ENCODE measurements around the gene AOC2. TPM values are rescaled to one million over a fixed set of nuclear protein-coding genes. Genes with fewer than 3 reads are reported as not detected.
A peak's percentile ranks its signal among the peaks of the same experiment; 100 is the strongest.

AOC2 gene
- total and polyA plus RNA-seq, 2 of the 8 experiments (the other 6 are each of a cell fraction or from before 2014, with no cell fraction given) = 4.2 to 4.7 TPM

- peak; percentile 100 for TF ChIP-seq E2F6 (IDR thresholded peaks at IDR 0.05)
- TF ChIP-seq PHF8 (conservative IDR thresholded peaks at IDR 0.05; ENCODE audit: low read depth, low read length) = peak; percentile 72
- peak; percentile 81 for TF ChIP-seq ASH2L (IDR thresholded peaks at IDR 0.05; ENCODE audit: low read length)
- TF ChIP-seq TBP (IDR thresholded peaks at IDR 0.05; ENCODE audit: low read depth, low read length) = peak; percentile 62
These were observed 45.7 kb upstream of the AOC2 start, which contains the start of the genes CNTD1 and COA3 (continued) for GRCh38 chr17:42798383-42799380.
